GM19239 (cell line): ENCODE results near the gene SLC15A1.

Source experiments
- DNase-seq: peaks from one replicate; pipeline ENCODE4 v3.0.0; 2011; ENCODE audit warnings: low spot score; ENCODE audit not compliant: insufficient read length
- FAIRE-seq: peaks from 2 replicates; lab custom pipeline; 2011; peaks lifted over from hg19 to GRCh38; lab: Jason Lieb, UNC

Gene SLC15A1

DNA sequence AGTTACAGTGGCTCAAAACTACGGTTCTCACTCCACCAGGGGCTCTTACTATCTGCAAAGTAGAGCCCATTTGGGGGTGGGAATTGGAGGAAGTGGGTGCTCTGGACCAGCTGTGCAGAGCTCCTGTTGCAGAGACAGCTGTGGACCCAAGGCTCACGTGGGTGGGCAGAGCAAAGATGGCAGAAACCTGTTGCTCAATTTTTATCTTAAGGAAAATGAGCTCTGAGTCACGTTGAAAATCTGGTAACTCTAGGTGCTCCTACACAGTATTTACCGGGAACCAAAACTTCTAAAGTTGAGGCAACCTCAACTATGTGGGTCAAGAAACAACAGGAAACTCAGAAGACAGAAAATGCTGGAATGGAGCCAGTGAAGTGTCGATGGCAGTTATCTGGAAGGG is 30.2 kb upstream of the SLC15A1 start:
- no peak for FAIRE-seq
- DNase-seq: no peak

DNA sequence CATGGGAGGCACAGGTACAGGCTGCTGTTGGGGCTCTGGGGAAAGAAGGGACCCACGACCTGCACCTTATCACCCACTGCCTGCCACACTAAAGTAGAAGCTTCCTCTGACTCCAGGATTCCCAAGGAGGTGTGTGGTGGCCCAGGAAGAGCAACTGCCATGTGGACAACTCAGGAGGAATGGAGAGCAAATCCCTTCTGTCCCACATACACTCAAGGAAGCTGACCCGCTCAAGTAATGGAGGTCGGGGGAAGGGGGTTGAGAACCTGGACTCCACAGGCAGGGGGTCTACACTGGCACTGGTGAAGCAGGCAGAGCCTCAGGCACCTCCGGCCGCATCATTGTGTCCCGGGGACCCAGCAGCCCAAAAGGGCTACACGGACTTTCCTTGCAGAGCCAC is 29.4 kb upstream of the SLC15A1 start:
- DNase-seq (no peak), FAIRE-seq (no peak)

DNA sequence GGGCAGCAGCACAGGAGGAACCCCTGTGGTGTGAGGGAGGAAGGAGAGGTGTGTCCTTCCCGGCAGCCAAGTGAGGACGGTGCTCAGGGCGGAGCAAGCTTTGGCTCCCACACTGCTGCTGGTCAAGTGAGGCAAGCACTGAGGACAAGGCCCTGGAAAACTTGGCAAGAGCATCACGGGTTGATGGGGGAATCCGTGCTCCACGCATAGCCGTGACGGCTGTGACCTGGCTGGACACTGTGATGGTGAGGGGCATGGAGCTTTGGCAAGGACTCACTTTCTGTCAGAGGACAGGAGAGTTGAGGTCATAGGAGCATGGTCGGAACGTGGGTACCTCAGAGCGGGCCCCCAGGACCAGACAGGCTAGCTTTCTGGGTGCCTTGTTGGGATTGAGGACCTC is 29.0 kb upstream of the SLC15A1 start:
- FAIRE-seq: no peak

DNA sequence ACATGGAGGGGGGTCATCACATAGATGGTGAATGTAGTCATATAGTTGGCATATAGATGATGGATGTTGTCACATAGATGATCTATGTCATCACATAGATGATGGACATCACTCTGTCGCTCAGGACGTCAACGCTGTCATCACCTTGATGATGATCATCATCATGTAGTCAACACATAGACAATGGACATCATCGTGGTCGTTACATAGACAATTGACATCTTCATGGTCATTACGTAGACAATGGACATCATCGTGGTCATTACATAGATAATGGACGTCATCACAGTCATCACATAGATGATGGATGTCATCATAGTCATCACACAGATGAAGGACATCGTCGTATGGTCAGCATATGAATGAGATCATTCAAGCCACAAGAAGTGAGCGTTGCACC is 28.6 kb upstream of the SLC15A1 start:
- DNase-seq (no peak), FAIRE-seq (no peak)

More for the DNA sequence above, 29.0 kb upstream of the SLC15A1 start:
- no peak for DNase-seq

DNA sequence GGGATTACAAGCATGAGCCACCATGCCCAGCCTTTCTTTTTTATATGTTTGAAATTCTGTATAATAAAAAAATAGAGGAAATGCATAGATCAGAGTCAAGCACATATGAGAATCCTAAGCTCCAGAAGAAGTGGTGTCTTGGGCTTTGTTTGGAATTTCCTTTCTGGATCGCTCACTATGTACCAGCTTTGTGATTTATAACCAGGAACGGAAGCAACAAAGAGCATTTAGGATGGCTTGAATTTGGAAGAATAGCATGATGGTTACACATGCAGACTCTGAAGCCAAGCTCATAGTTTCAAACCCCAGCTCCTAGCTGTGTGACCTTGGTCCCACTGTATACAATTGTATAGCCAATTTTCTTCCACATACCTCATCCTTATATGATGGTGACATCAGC is 28.0 kb upstream of the SLC15A1 start:
- FAIRE-seq: no peak
- DNase-seq: no peak

DNA sequence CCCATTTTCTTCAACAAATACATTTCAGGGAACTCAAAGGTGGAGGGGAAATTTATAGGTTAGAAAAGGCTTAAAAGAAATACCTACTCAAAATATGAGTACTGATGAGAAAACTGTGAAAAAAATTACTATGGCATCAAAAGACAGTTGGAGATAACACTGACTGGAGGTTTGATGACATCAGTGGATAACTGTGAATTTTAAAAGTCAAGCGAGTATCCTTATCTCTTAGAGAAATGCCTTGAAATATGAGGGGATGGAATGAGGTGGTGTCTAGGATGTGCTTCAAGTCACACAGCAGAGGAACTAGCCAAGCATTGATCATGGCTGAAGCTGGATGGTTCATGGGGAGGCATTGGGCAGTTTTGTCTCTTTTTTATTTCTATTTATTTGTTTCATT is 27.2 kb upstream of the SLC15A1 start:
- DNase-seq: no peak
- no peak for FAIRE-seq

DNA sequence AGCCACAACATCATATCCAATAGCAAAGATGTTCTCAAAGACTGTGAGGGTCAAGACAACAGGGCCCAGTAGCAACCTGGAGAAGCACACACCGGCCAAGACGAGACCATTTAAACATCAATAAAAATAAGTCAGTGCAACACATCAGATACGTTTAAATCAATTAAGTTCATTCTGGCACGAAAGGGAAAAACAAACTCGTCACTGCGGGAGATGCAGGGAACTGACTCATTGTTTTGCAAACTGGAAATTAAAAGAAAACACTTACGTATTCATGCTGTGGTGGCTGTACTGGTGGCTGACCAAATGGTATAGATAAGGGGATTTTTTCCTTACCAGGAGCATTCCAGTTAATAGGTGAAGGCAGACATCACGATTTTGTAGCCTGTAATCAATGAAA is 26.3 kb upstream of the SLC15A1 start:
- no peak for DNase-seq
- no peak for FAIRE-seq

DNA sequence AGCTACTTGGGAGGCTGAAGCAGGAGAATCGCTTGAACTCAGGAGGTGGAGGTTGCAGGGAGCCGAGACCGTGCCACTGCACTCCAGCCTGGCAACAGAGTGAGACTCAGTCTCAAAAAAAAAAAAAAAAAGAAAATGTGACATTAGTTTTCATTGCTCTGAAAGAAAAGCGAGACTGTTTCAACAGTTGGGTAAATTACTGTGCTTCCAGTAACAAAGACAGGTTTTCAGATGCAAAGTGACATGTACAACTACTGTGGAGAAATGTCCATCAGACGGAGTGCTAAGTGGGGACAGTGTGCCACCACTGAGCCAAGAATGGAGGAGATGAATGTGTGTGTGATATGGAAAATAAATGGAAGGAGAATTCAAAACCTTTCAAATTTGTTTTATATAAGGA is 24.2 kb upstream of the SLC15A1 start:
- DNase-seq: no peak
- FAIRE-seq: no peak

DNA sequence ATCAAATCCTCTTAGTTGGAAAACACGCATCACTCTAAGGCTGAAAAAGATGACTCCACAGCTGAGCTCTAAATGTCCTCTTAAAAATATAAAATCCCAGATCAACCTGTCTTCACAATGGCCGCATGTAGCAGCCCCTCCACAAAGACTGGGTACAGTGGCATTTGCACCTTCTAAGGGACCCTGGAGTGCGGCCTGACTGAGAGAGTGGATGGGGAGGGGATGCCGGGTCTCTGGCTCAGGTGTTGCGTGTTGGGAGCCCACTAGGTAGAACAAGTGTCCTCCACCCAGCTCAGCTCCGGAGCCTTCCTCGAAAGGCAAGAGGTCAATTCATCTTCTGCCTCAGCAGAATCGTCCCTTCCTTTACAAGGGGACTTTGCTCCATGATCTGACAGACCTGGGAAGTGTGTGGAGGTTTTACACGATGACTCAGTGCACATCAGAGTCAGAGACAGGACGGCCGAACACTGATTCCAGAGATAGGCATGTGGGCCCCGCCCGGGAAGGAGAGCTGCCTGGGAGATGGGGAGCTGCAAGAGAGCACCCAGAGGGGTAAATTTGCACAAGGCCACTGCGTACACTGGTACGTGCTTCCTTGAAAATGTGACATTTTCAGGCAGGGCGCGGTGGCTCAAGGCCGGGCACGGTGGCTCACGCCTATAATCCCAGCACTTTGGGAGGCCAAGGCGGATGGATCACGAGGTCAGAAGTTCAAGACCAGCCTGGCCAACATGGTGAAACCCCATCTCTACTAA is 23.5 kb upstream of the SLC15A1 start:
- DNase-seq (no peak), FAIRE-seq (no peak)

DNA sequence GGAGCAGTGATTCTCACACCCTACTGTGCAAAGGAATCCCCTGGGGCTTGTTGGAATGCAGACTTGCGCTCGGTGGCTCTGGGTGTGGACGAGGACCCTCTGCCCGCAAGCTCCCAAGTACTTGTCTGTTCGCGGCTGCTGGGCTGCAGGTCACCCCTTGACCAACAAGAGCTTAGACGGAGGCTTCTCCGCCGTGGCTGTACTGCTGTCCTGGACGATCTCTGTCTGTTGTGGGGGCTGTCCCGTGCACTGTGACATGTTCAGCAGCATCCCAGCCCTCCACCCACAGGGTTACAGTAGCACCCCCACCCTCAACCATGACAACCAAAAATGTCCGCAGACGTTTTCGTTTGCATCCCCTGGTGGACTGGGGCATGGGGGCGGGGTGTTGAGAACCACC is 22.9 kb upstream of the SLC15A1 start:
- FAIRE-seq (no peak), DNase-seq (no peak)

DNA sequence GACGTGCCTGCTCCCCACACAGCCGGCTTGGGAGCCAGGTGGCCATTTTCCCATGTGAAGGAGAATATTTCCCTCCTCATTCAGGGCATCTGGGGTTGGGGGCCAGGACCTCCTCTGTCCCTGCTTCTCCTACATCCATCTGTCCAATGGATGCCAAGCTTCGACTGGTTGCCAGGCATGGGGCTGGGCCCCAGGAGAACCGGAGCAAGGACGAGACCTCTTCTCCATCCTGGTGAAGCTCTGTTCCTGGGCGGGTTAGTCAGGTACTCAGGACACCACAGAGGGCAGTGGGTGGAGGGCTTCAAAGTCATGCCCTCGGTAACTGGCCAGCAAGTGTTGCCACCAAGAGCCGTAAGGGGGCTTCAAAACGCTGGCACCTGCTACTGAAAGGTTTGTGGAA is 22.3 kb upstream of the SLC15A1 start:
- no peak for DNase-seq
- no peak for FAIRE-seq

DNA sequence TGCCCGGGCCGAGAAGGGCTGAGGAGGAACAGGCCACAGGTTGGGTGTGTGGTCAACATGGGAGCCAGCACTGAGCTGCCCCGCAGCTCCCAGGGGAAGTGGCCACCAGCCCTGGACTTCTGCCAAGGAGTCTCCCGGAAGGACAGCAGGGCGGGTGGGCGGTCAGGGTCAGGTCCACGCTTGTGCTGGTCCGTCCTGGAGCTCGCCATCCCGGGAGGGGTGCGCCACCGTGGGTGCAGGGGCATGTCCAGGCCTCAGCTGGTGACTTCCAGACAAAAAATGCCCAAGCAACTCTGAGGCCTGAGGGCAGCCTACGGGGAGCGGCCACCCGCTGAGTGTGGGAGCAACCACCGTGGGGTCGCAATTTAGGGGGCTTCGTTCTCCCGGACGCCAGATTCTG is 21.4 kb upstream of the SLC15A1 start:
- no peak for FAIRE-seq
- DNase-seq: no peak

DNA sequence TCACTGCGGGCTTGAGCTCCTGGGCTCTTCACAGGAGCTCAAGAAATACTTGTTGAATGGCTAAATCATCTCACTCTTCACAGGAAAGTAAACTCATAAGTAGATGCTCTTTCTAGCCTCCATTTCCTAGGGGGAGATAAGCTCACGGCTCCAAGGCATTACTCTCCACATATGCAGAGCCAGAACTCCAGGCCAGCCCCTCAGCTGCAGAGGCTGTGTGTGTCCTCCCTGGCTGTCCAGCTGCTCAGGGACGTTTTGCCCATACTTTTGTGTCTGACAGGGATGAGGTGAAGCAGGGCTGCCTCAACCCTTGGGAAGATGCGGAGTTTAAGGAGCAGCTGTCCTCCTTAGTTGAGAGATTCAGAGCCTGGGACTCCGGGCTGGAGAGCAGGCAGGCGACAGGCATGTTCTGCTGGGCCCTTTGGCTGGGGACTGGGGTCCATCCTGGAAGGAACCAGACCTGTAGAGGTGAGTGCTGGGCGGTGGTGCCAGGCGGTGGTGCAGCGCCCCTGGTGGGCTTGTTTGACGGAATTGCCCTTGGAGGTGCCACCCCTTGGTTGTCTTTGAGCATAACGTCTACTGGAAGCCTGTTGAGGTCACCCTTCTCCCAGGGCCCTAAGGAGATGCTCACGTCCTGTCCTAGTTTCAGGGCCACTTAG is 20.5 kb upstream of the SLC15A1 start:
- DNase-seq: no peak

DNA sequence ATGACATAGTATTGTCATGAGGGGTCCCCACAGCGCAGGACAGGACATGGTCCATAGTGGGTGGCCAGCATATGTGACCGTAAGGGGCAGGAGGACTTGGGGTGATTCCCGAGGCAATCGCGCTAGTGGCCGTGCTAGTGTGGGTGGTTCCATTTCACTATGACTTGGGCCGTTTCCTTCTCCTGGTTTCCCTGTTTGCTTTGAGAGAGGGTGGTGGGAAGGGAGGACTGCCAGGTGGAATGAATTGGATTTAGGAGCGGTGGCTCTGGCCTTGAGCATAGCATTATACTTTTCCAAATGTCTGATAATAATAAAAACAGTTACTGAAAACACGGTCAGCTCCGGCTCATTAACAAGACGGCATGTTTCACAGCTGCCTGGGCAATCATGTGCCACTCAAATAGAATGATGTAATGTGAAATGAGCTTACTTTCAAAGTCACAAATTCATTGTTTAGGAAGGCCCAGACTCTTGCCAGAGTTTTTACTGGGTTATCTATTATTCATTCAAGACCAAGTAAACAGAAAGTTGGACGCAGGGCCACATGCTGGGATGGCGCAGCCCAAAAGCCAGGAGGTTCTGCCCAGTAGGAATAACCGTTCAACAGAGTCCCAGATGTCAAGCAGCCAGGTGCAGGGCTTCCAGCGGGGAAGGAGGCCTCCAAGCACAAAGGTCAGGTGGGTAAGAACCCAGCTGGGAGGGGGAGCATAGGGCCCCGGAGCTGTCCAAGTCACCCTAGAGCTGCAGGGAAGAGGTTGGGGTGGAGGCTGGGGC is 19.6 kb upstream of the SLC15A1 start:
- FAIRE-seq: no peak

More for the DNA sequence above, 20.5 kb upstream of the SLC15A1 start:
- FAIRE-seq: no peak

DNA sequence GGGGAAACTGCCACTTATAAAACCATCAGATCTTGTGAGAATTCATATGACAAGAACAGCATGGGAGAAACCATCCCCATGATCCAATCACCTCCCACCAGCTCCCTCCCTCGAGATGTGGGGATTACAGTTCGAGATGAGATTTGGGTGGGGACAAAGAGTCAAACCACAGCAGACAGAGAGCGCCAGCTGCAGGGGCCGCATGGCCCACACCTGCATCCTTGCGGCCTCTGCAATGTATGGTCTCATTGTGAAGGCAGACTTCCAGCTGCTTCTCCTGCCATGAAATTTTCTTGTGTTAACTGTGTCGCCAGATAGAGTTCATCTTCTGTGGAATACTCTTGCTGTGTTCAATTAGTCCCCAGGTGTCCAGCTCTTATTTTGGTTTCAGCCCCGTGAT is 17.3 kb upstream of the SLC15A1 start:
- DNase-seq: no peak
- no peak for FAIRE-seq

More for the DNA sequence above, 19.6 kb upstream of the SLC15A1 start:
- DNase-seq: no peak

DNA sequence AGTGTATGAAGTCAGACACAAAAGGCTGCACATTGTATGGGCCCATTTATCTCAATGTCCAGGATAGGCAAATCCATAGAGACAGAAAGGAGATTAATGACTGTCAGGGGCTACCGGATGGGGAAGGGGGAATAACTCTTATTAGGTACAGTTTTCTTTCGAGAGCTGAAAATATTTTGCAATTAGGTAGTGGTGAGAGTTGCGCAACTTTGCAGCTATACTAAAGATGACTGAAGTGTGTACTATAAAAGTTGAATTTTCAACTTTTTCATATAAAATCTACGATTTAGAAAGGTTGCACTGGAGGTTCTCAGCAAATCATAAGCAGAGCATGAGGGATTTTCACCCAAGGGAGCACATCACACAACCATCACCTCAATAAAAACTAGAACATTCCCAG is 16.1 kb upstream of the SLC15A1 start:
- DNase-seq (no peak), FAIRE-seq (no peak)

DNA sequence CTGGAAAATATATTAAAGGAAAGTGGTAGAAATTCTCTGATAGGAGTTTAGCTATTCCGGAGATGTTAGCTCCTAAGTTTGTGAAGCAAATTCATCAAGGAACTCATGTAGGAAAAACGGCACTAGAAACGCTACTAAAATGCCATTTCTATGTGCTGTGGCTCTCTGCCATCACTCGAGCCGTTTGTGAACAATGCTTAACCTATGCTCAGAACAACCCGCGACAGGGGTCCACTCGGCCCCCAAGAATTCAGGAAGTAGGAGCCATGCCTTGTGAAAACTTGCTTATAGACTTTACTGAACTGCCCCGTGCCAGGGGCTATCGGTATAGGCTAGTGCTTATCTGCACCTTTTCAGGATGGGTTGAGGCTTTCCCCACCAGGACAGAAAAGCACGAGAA is 14.2 kb upstream of the SLC15A1 start:
- FAIRE-seq: no peak
- no peak for DNase-seq

DNA sequence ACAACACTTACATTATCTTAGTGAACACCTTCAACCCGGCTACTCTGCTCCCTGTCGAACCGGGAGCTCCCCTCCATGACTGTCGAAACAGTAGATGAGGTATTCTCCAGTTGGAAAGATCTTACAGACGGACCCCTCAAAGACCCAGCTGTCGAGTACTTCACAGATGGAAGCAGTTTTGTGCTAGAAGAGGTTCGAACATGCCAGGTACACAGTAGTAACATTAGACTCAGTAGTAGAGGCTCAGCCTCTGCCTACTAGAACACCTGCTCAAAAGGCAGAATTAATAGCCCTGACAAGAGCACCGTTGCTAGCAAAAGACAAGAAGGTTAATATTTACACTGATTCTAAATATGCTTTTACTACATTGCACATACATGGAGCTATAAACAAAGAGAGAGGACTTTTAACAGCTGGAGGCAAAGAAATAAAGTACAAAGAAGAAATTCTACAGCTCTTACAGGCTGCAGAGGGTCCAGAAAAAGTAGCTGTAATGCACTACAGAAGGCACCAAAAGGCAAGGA is 13.6 kb upstream of the SLC15A1 start:
- FAIRE-seq (no peak), DNase-seq (no peak)

DNA sequence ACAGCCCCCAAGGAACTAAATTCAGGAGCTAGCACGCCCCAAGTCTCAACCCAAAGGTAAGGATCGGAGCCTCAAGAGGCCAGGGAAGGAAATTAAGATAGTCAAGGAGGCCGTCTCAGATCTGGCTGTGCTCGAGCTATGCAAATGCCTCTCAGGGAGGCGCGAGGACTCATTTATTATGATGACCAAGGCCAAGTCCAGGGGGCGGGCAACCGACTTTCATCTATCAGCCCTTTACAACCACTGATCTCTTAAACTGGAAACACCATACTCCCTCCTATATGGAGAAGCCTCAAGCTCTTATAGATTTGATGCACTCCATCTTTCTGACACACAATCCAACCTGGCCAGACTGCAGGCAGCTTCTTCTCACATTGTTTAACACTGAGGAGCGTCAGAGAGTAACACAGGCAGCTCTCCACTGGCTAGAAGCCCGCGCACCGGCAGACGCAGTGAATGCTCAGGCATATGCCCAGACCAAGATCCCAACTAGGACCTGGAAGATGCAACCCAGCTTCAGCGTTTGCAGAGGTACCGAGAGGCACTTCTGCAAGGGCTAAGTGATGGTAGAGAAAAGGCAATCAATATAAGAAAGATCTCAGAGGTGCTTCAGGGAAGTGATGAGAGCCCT is 9.6 kb upstream of the SLC15A1 start:
- DNase-seq: no peak
- FAIRE-seq: peak; percentile 4

DNA sequence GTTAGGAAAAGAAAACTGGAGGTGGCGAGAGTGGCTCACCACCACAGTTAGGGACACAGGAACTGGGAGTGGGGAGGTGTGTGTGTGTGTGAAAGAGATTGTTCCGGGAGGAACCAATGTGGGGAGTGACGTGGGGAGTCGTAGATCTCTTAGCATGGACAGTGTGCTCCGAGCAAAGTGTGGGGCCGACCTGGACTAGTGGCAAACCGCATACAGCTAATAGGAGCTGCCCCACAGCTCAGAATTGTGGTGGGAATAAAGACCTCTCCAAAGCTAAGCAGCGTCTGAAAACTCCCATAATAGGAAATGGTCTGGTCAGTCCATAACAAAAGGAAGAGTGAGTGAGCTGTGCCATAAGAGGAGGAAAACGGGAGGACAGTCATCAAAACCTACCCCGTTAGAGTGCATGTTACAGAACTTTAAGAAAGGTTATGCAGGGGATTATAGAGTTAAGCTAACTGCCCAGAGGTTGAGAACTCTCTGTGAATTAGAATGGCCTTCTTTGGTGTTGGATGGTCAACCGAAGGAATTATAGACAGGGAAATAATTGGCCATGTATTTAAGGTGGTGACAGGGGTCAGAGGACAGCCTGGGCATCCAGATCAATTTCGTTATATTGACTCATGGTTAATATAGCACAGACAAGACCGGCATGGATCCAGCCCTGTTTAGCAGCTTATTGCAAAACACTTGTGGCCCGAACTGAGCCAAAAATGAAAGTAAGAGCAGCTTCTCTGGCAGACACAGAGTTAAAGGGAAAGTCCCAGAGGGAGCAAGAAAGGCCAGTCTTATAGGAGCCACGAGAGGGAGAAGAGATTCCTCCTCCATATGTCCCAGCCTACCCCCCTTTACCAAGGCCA is 8.9 kb upstream of the SLC15A1 start:
- DNase-seq (peak; percentile 29), FAIRE-seq (peak; percentile 75)
